Trophoblast cell (in vitro differentiated cells and primary cell): ENCODE measurements around the gene ACY1.

ENCODE experiments used
- DNase-seq, 2 donors: peaks; one replicate each; pipeline ENCODE4 v3.0.0-alpha.2; 2016
- H2AFZ ChIP-seq: 2 replicates; pipeline ENCODE4 v1.6.1; 2013; ENCODE audit warnings: low read length, moderate library complexity, mild to moderate bottlenecking; ENCODE audit not compliant: insufficient read depth, poor library complexity
- H2AK5ac ChIP-seq: 2 replicates; pipeline ENCODE4 v1.6.1; 2013; ENCODE audit warnings: mild to moderate bottlenecking, low read length
- H2BK120ac ChIP-seq: 2 replicates; pipeline ENCODE4 v1.6.1; 2013; ENCODE audit warnings: low read length, mild to moderate bottlenecking, moderate library complexity; ENCODE audit not compliant: insufficient read depth, poor library complexity
- H2BK12ac ChIP-seq: 2 replicates; pipeline ENCODE4 v1.6.1; 2013; ENCODE audit warnings: mild to moderate bottlenecking, low read length, moderate library complexity
- H2BK5ac ChIP-seq: 2 replicates; pipeline ENCODE4 v1.6.1; 2013; ENCODE audit warnings: low read length, low read depth, moderate library complexity, mild to moderate bottlenecking; ENCODE audit not compliant: poor library complexity
- H3K14ac ChIP-seq: 2 replicates; pipeline ENCODE4 v1.6.1; 2013; ENCODE audit warnings: mild to moderate bottlenecking, low read length
- H3K18ac ChIP-seq: 2 replicates; pipeline ENCODE4 v1.6.1; 2013; ENCODE audit warnings: mild to moderate bottlenecking, low read length
- H3K23ac ChIP-seq: 2 replicates; pipeline ENCODE4 v1.6.1; 2013; ENCODE audit warnings: low read length
- H3K27ac ChIP-seq: 2 replicates; pipeline ENCODE4 v1.5.1; 2013; ENCODE audit warnings: low read depth, mild to moderate bottlenecking, inconsistent platforms, low read length, moderate library complexity
- H3K27me3 ChIP-seq: 2 replicates; pipeline ENCODE4 v1.6.1; 2013; ENCODE audit warnings: inconsistent platforms, mild to moderate bottlenecking, low read length, moderate library complexity; ENCODE audit not compliant: insufficient read depth
- H3K36me3 ChIP-seq, 2 experiments: 1 replicate in 1 of 2; 2 replicates in 1 of 2; pipeline ENCODE4 v1.6.1; 2013; ENCODE audit warnings: low read length in 2 of 2, mild to moderate bottlenecking in 2 of 2, moderate library complexity in 1 of 2; ENCODE audit not compliant: insufficient read depth in 2 of 2, control insufficient read depth in 1 of 2
- H3K4ac ChIP-seq: 2 replicates; pipeline ENCODE4 v1.6.1; 2013; ENCODE audit warnings: low read depth, mild to moderate bottlenecking, low read length, moderate library complexity
- H3K4me1 ChIP-seq, 2 experiments: 1 replicate in 1 of 2; 2 replicates in 1 of 2; pipeline ENCODE4 v1.6.1; 2013; ENCODE audit warnings: low read length in 2 of 2, mild to moderate bottlenecking in 2 of 2, moderate library complexity in 1 of 2; ENCODE audit not compliant: insufficient read depth in 2 of 2, control insufficient read depth in 1 of 2
- H3K4me2 ChIP-seq: 2 replicates; pipeline ENCODE4 v1.6.1; 2013; ENCODE audit warnings: inconsistent platforms, mild to moderate bottlenecking, low read length, moderate library complexity
- H3K4me3 ChIP-seq: 2 replicates; pipeline ENCODE4 v1.5.1; 2013; ENCODE audit warnings: mild to moderate bottlenecking, low read depth, low read length, inconsistent platforms
- H3K79me1 ChIP-seq: one replicate; pipeline ENCODE4 v1.6.1; 2013; ENCODE audit warnings: low read length
- H3K79me2 ChIP-seq: 2 replicates; pipeline ENCODE4 v1.6.1; 2013; ENCODE audit warnings: low read length, mild to moderate bottlenecking; ENCODE audit not compliant: control insufficient read depth, insufficient read depth, poor library complexity
- H3K9ac ChIP-seq: 2 replicates; pipeline ENCODE4 v1.6.1; 2013; ENCODE audit warnings: mild to moderate bottlenecking, low read length
- H3K9me3 ChIP-seq: 2 replicates; pipeline ENCODE4 v1.6.1; 2013; ENCODE audit warnings: low read depth, mild to moderate bottlenecking, control low read depth, inconsistent platforms, low read length; ENCODE audit not compliant: insufficient read depth
- H4K12ac ChIP-seq: 2 replicates; pipeline ENCODE4 v1.6.1; 2013; ENCODE audit warnings: low read depth, mild to moderate bottlenecking, low read length, moderate library complexity
- H4K8ac ChIP-seq: 2 replicates; pipeline ENCODE4 v1.6.1; 2013; ENCODE audit warnings: low read depth, mild to moderate bottlenecking, low read length, moderate library complexity
- H4K91ac ChIP-seq: one replicate; pipeline ENCODE4 v1.6.1; 2013; ENCODE audit warnings: low read depth, mild to moderate bottlenecking, low read length, moderate library complexity
- WGBS: extraction: QIAGEN DNeasy Blood & Tissue Kit; methylation state at CpG from one replicate; pipeline ENCODE4 v1.1.7; 2013; ENCODE audit warnings: missing lambda C conversion rate; ENCODE audit not compliant: insufficient read length, insufficient coverage; ENCODE audit errors: extremely low coverage; 5-methylcytosine and 5-hydroxymethylcytosine counted together

The ACY1 gene

DNA sequence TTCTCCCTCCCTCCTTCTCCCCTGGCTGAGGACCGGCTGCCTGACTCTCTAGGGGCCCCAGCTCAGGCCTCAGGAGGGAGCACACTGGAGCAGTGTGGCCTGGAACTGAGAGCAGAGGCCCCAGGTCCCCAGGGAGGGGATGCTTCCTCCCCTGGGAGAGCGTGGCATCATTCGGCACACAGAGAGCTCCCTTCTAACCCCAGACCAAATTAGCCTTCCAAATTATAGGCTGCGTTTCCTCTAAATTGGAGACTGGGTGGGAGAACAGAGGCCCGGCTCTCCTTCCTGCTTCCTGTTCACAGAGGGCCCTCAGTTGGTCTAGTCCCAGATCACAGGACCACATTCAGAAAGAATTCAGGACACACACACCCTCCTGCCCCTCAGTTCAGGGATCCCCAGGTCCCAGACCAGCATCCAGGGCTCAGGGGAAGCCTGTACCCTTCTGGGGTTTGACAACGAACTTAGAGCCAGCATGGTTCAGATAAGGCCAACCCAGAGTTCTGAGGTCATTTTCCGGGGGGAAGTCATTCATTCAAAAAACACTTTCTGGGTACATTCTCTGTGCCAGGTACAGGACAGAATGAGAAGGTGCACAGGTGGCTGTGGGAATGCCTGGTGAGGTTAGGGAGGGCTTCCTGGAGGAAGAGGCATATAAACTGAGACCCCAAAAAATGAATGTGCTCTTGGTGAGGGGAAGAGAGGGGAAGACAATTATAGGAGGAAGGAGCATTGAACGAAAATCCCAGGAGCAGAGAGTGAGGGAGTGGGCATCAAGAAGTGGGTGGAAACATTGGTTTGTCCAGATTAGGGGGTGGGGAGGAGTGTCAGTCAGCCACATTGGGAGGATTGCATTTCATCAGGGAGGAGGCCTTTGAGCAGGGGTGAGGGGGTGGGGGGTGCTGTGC, 40.8 kb downstream of the ACY1 start:
- Histone ChIP-seq H3K9me3 (no peaks in the 10 kb centered on the region), H3K36me3 (no peaks in the 10 kb centered on the region), H2BK12ac (no peak overlapping the region), H3K27me3 (no peaks in the 10 kb centered on the region), H4K12ac (no peak overlapping the region), H3K14ac (no peak overlapping the region), H2AK5ac (no peak overlapping the region), H3K27ac (no peak overlapping the region), H4K8ac (no peak overlapping the region), H2BK5ac (no peak overlapping the region), H2BK120ac (no peak overlapping the region), H3K4me2 (no peak overlapping the region), H3K4me3 (no peak overlapping the region), H3K4me1 (peaks cover 16 to 27% of the 10 kb centered on the region in 2 experiments), H4K91ac (no peak overlapping the region), H2AFZ (no peak overlapping the region), H3K18ac (no peak overlapping the region), H3K23ac (no peak overlapping the region), H3K4ac (no peak overlapping the region), H3K79me1 (peaks cover 2% of the 10 kb centered on the region), H3K79me2 (no peaks in the 10 kb centered on the region), H3K9ac (no peak overlapping the region)
- no peak for DNase-seq
- WGBS = no CpG with 5 or more reads among the region's 8 CpGs

DNA sequence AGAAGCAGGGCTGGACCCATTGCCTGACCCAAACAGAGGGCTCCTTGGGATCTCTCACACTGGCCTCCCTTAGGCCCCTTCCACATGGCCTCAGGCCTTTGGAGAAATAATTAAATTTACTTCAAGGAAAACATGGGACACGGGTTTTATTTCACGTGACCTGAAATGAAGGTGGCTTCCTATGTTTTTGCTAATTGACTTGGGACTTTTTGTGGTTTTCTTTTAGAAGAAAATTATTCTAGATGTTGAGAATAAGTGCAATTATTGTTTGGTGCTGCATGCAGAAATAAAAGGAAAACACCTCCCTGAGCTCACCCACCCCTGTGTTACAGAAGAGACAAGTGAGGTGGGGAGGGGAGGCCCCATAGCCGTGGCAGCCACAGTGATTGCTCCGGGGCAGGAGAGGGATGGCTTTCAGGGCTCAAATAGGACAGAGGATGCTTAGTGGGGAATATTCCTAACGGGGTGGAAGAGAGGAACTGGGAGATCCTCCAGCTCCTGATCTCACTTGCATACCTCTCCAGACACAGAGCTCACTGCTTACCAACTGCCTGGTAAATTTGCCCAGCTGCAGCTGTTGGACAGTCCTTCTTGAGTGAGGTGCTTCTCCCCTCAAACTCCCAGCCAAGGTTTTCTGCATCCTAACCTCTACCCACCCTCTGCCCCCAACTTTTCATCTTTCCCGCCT, 41.6 kb downstream of the ACY1 start:
- Histone ChIP-seq H2AFZ (no peak overlapping the region), H3K18ac (no peak overlapping the region)
- no peak for DNase-seq

DNA sequence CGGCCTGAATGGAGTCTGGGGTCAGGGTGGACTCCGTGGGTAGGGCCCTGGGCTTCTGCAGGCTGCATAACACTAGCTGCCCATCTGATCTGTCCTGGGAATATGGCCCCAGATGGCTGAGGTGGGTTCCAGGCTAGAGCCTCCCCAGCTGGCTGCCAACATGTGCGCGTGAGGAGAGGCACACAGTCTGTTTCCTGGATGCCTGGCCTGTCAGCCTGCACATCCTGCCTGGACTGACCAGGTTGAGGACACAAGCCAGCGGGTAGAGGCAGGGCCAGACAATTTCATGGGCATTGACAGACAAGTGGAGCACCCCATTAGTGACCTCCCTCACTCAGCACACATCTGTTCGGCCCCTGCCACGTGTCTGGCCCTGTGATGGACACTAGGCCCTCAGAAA, 42.1 kb downstream of the ACY1 start:
- Histone ChIP-seq H3K9me3 (peaks cover 3% of the 10 kb centered on the region), H4K91ac (no peak overlapping the region), H3K4me1 (peaks cover 24 to 32% of the 10 kb centered on the region in 2 experiments), H3K27ac (no peak overlapping the region), H4K12ac (no peak overlapping the region), H2BK5ac (no peak overlapping the region), H3K4me3 (peak overlapping the region; percentile 27), H3K27me3 (no peaks in the 10 kb centered on the region), H3K23ac (no peak overlapping the region), H3K4me2 (no peak overlapping the region), H2AFZ (peak overlapping the region; percentile 45), H3K9ac (no peak overlapping the region), H3K18ac (no peak overlapping the region), H2BK12ac (no peak overlapping the region), H3K14ac (no peak overlapping the region), H2BK120ac (no peak overlapping the region), H3K4ac (no peak overlapping the region), H3K79me2 (no peaks in the 10 kb centered on the region), H4K8ac (no peak overlapping the region), H3K36me3 (no peaks in the 10 kb centered on the region), H2AK5ac (no peak overlapping the region), H3K79me1 (peaks cover 2% of the 10 kb centered on the region)
- WGBS = no CpG with 5 or more reads among the region's 7 CpGs
- DNase-seq = no peak

More for the DNA sequence above, 41.6 kb downstream of the ACY1 start:
- no CpG with 5 or more reads among the region's 6 CpGs for WGBS
- Histone ChIP-seq H3K4me2 (no peak overlapping the region), H2BK120ac (no peak overlapping the region), H2BK12ac (no peak overlapping the region), H2AK5ac (no peak overlapping the region), H3K36me3 (no peaks in the 10 kb centered on the region), H2BK5ac (no peak overlapping the region), H3K79me2 (no peaks in the 10 kb centered on the region), H3K27me3 (no peaks in the 10 kb centered on the region), H4K8ac (no peak overlapping the region), H3K79me1 (peaks cover 2% of the 10 kb centered on the region), H3K14ac (no peak overlapping the region), H4K12ac (no peak overlapping the region), H3K4me3 (no peak overlapping the region), H4K91ac (no peak overlapping the region), H3K23ac (no peak overlapping the region), H3K9ac (no peak overlapping the region), H3K9me3 (peaks cover 3% of the 10 kb centered on the region), H3K4me1 (peaks cover 20 to 32% of the 10 kb centered on the region in 2 experiments), H3K4ac (no peak overlapping the region), H3K27ac (no peak overlapping the region)

DNA sequence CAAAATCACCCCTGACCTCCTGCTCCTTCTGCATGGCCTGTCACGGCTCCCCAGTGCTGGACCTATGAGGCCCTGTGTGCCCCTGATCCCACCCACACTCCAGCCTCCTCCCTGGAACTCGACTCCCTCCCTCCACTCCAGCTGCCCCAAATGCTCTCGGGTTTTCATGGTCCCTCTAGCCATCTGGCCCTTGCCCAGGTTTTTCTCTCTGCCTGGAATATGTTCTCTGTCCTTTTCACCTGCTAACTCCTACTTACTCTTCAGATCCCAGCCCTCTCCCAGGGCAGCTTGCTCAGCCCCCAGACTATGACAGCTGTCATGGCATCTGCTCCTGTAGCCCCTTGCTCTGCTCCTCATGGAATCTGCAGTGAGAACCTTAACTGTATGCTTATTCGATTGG, 42.7 kb downstream of the ACY1 start:
- Histone ChIP-seq H4K12ac (no peak overlapping the region), H3K14ac (no peak overlapping the region), H3K27me3 (no peaks in the 10 kb centered on the region), H3K4me3 (no peak overlapping the region), H2BK5ac (no peak overlapping the region), H3K4ac (no peak overlapping the region), H3K4me1 (peaks cover 24 to 32% of the 10 kb centered on the region in 2 experiments), H3K9me3 (peaks cover 3% of the 10 kb centered on the region), H2AK5ac (no peak overlapping the region), H2BK12ac (no peak overlapping the region), H3K79me2 (no peaks in the 10 kb centered on the region), H3K4me2 (no peak overlapping the region), H2AFZ (no peak overlapping the region), H3K79me1 (peaks cover 2% of the 10 kb centered on the region), H3K18ac (no peak overlapping the region), H4K91ac (no peak overlapping the region), H2BK120ac (no peak overlapping the region), H4K8ac (no peak overlapping the region), H3K27ac (no peak overlapping the region), H3K9ac (no peak overlapping the region), H3K23ac (no peak overlapping the region), H3K36me3 (no peaks in the 10 kb centered on the region)
- no CpG with 5 or more reads among the region's 4 CpGs for WGBS
- no peak for DNase-seq
